Thyroid gland (tissue), 4 donors: Measurements from ENCODE around the gene HDAC5.

Experiments
- CTCF ChIP-seq, 6 experiments: fragments of 200-600 bp in 3 of 6; fragments of 450-650 bp in 3 of 6; sonication (generic) in 3 of 6; IDR thresholded peaks; one replicate each; pipeline ENCODE4 v1.5.1; 2016 to 2019; ENCODE audit warnings: antibody characterized with exemption in 6 of 6, mild to moderate bottlenecking in 2 of 6, inconsistent platforms in 1 of 6, moderate library complexity in 1 of 6
- POLR2A ChIP-seq, 2 donors: fragments of 450-650 bp; IDR thresholded peaks; one replicate each; pipeline ENCODE4 v1.6.1; 2017; ENCODE audit warnings: antibody characterized with exemption in 2 of 2, mild to moderate bottlenecking in 2 of 2, moderate library complexity in 1 of 2

- no peak for TF ChIP-seq CTCF (IDR thresholded peaks at IDR 0.05)
- TF ChIP-seq POLR2A (IDR thresholded peaks at IDR 0.05): no peak
Observed at GRCh38 chr17:44044071-44044470, 79.4 kb downstream of the HDAC5 start.
